Left ventricle myocardium inferior (tissue), 1 donor: ENCODE measurements around the gene CRTC1. TPM values are rescaled to one million over a fixed set of nuclear protein-coding genes. Genes with fewer than 3 reads are reported as not detected.

ENCODE experiments used
- DNase-seq: peaks from one replicate; pipeline ENCODE4 v3.0.0-alpha.2; 2020
- H3K27ac ChIP-seq: fragments of 200-600 bp; replicated peaks from 2 replicates; pipeline ENCODE4 v1.8.0; 2021
- H3K27me3 ChIP-seq: fragments of 200-600 bp; 2 replicates; pipeline ENCODE4 v1.8.0; 2021; ENCODE audit warnings: low read depth
- H3K36me3 ChIP-seq: fragments of 200-600 bp; 2 replicates; pipeline ENCODE4 v1.8.0; 2021
- H3K4me1 ChIP-seq: fragments of 200-600 bp; 2 replicates; pipeline ENCODE4 v1.8.0; 2021
- H3K4me3 ChIP-seq: fragments of 200-600 bp; 2 replicates; pipeline ENCODE4 v1.8.0; 2021; ENCODE audit warnings: mild to moderate bottlenecking, moderate library complexity
- H3K9me3 ChIP-seq: fragments of 200-600 bp; replicated peaks from 2 replicates; pipeline ENCODE4 v1.8.0; 2021
- CTCF ChIP-seq: fragments of 200-600 bp; IDR thresholded peaks from 2 replicates; pipeline ENCODE4 v1.8.0; 2021; ENCODE audit warnings: antibody characterized with exemption, mild to moderate bottlenecking, borderline replicate concordance
- intact Hi-C: fragments of 100-400 bp; cut with micrococcal nuclease; formaldehyde crosslinking; loops from one replicate; pipeline ENCODE4 v1.11.0; 2022
- total RNA-seq: library from RNA; stranded (reverse); fragmentation: NEBNext Ultra II Directional; extraction: Animal tissue kit (Norgen Biotek cat#: 25700); gene quantifications from one replicate; pipeline ENCODE4 v1.2.1, GENCODE V29; 2021
- donor health status: DM: no; HTN: yes; CAD: no; lungs with severe emphysema.

CRTC1 gene
- total RNA-seq, 1 donor from 2014 or later: 9.7 TPM

- intact Hi-C loops: no loop called here
- H3K4me1 ChIP-seq: peaks cover 23% of the 10 kb centered on the region
- H3K9me3 ChIP-seq: no peaks in the 10 kb centered on the region
- no peak for DNase-seq
- TF ChIP-seq CTCF: no peak
- H3K27me3 ChIP-seq: no peaks in the 10 kb centered on the region
- H3K4me3 ChIP-seq: no peak overlapping the region
- H3K36me3 ChIP-seq: no peaks in the 10 kb centered on the region
- no peak overlapping the region for H3K27ac ChIP-seq
Observed at GRCh38 chr19:18699403-18700054, 16.0 kb downstream of the CRTC1 start.

GRCh38 chr19:18700501-18701249, 17.2 kb downstream of the CRTC1 start:
- H3K27ac ChIP-seq: peak overlapping the region; percentile 79
- intact Hi-C loops: no loop called here
- H3K36me3 ChIP-seq: no peaks in the 10 kb centered on the region
- H3K9me3 ChIP-seq: no peaks in the 10 kb centered on the region
- no peaks in the 10 kb centered on the region for H3K27me3 ChIP-seq
- TF ChIP-seq CTCF: no peak
- peak overlapping the region; percentile 65 for H3K4me3 ChIP-seq
- peak; percentile 86 for DNase-seq
- H3K4me1 ChIP-seq: peaks cover 23% of the 10 kb centered on the region

GRCh38 chr19:18701250-18701608, 17.7 kb downstream of the CRTC1 start:
- Histone ChIP-seq H3K4me3 (peak overlapping the region; percentile 65), H3K27ac (peak overlapping the region; percentile 79), H3K4me1 (peaks cover 23% of the 10 kb centered on the region), H3K27me3 (no peaks in the 10 kb centered on the region), H3K9me3 (no peaks in the 10 kb centered on the region), H3K36me3 (no peaks in the 10 kb centered on the region)
- TF ChIP-seq CTCF: no peak
- DNase-seq: no peak
- intact Hi-C loops: no loop called here

- DNase-seq: no peak
Observed at GRCh38 chr19:18704054-18704453, 20.6 kb downstream of the CRTC1 start.

GRCh38 chr19:18704971-18705370, 21.5 kb downstream of the CRTC1 start:
- intact Hi-C loops: no loop called here
- Histone ChIP-seq H3K27me3 (no peaks in the 10 kb centered on the region), H3K27ac (no peak overlapping the region), H3K9me3 (no peaks in the 10 kb centered on the region), H3K4me3 (no peak overlapping the region), H3K36me3 (no peaks in the 10 kb centered on the region), H3K4me1 (peaks cover 38% of the 10 kb centered on the region)
- no peak for DNase-seq
- no peak for TF ChIP-seq CTCF

More at GRCh38 chr19:18704054-18704453, 20.6 kb downstream of the CRTC1 start:
- H3K27ac ChIP-seq: no peak overlapping the region
- no peaks in the 10 kb centered on the region for H3K27me3 ChIP-seq
- no peaks in the 10 kb centered on the region for H3K36me3 ChIP-seq
- intact Hi-C loops: no loop called here
- H3K4me3 ChIP-seq: no peak overlapping the region
- H3K4me1 ChIP-seq: peaks cover 35% of the 10 kb centered on the region
- no peaks in the 10 kb centered on the region for H3K9me3 ChIP-seq
- no peak for TF ChIP-seq CTCF
